GF-D8 (cell line): ENCODE results near the gene MOV10L1.
"Not testable (repeated sequence)": the region's sequence is repeated elsewhere in the genome, so short reads cannot be mapped to it uniquely, and the experiment has no call there.

ENCODE experiments used
- DNase-seq: peaks from one replicate; lab custom pipeline; 2025; lab: John Stamatoyannopoulos, UW

MOV10L1 gene

DNA sequence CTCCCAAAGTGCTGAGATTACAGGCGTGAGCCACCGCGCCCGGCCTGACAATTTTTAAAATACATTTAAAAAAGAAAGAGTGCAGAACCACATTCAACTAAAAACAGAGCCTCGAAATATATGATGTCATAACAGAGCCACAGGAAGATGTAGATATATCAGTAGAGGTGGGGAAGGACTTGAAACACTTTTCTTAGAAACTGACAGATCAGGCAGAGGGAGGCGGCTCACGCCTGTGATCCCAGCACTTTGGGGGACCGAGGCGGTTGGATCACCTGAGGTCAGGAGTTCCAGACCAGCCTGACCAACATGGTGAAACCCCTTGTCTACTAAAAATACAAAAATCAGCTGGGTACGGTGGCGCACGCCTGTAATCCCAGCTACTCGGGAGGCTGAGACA, 11.6 kb upstream of the MOV10L1 start:
- no peak for DNase-seq

GRCh38 chr22:50078761-50079160, 11.0 kb upstream of the MOV10L1 start:
- DNase-seq: no peak

GRCh38 chr22:50080077-50080465, 9.7 kb upstream of the MOV10L1 start:
- no peak for DNase-seq

GRCh38 chr22:50081426-50082196, 8.2 kb upstream of the MOV10L1 start:
- no peak for DNase-seq

DNA sequence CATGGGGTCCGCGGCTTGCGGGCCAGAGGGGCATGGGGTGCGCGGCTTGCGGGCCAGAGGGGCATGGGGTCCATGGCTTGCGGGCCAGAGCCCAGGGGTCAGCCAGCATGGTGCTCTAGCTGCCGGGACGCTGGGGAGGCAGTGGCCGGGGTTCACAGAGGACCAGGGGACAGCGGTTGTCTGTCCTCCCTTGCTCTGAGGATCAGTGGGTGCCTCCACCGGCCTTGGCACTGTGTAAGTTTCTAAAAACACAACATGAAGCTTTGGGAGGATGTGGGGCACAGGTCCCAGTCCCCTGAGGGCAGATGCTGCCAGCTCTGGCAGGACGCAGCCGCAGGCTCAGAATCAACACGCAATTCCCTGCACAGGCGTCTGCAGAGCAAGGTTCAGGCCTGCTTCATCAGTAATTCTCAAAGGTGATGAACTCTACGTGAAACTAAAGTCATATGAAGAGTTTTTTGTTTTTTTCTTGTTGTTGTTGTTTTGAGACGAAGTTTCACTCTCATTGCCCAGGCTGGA, 7.5 kb upstream of the MOV10L1 start:
- DNase-seq: no peak

GRCh38 chr22:50082961-50083461, 6.8 kb upstream of the MOV10L1 start:
- DNase-seq: no peak

DNA sequence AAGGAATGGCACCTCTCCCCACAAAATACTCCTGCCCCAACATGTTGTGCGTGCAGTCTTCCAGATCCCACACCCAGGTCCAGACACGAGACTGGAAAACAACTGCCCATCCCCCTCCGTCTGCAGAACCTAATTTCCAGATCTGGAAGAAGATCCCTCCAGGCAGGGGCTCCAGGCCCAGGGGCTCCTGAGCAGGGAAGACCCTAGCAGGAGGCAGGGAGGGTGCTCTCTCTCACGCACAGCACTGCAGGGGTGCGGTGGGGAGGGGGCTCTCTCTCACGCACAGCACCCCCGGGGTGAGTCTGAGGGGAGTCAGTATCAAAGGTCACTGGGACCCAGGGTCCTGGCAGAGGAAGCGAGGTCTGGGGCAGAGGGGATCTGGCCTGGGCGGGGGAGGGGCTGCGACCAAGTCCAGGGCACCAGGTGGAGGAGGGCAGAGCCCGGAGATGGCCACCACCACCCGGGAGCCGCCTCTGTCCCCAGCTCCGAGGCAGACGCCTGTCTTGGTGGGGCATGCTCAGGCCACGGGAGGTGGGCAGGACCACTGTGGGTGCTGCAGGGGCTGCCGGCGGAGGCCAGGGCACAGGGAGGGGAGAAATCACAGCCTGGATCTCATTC, 6.2 kb upstream of the MOV10L1 start:
- no peak for DNase-seq

DNA sequence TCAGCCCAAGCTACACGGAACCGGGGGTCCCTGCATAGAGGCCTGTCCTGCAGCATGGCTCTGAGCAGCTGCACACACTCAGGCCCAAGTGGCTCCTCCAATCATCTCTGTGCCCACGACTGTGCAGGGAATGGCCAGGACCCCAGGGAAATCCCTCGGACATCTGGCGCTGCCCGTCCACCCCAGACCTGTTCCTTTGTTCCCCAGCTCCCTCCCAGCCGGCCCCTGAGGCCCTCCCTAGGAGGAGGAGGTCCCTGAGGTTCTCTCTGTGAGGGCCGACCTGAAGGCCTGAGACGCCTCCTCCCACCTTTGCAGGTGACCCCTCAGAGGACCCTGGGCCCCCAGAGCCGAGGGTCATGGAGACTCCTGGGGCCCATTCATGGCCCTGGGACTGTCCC, 5.7 kb upstream of the MOV10L1 start:
- no peak for DNase-seq

DNA sequence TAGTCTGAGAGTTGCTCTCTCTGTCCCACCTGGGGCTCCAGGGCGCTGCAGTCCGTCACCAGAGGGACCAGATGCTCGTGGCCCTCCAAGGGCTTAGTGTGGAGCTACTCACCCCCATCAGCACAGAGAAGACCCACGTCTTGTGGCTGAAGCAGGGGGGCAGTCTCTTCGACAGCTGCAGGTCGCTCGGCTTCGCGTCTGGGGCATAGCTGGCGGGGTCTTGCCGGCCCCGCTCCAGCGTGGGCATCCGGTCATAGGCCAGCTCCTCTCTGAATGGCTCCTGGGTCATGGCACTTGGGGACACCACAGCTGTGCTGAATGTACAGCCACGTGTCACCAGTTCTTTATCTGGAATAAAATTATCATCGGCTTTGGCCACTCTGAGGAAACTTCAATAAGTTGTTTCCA, 5.2 kb upstream of the MOV10L1 start:
- peak; percentile 6 for DNase-seq

- DNase-seq: peak; percentile 95
Observed at GRCh38 chr22:50085211-50085972, 4.4 kb upstream of the MOV10L1 start, which contains the start of gene MLC1. Gene MLC1, minus strand, starts transcription at chr22:50085426. Its CDS starts 524 bp downstream, at chr22:50084902.

DNA sequence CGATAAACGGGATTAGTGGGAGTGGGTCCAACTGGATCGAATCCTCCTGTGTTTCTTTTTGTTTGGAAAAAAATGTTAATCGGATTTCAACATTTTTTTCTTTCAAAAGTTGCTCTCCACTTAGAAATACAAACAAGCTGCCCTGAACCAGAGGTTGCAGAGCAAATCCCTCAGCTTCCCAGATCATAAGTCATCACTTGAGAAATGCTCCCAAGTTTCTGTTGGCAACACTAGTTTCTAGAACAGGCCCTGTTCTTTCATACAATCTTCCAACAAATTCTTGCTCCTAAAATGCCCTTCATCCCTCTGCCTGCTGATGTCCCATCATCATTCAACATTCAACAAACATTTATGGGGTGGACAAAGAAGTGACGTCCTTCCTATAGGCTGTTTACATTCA, 3.3 kb upstream of the MOV10L1 start:
- no peak for DNase-seq

GRCh38 chr22:50086975-50087374, 2.8 kb upstream of the MOV10L1 start:
- DNase-seq: not testable (repeated sequence)

DNA sequence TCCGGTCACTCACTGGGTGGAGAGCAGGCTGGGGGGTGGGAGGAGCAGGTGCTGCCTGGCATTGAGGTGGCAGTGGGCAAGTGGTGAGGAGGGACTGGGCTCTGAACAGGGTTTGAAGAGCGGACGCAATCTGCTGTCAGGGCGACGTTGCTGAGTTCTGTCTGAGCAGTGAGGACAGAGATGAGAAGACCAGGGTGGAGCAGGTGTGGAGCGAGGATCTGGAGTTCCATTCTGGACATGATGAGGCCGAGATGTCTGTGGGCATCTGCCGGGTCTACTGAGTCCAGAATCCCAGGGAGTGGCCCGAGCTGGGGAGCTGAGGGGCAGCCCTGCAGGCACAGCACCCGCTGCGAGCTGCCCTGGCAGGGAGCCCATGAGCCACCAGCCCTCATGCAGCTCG, 2.2 kb upstream of the MOV10L1 start:
- DNase-seq: no peak

GRCh38 chr22:50088096-50088495, 1.7 kb upstream of the MOV10L1 start:
- DNase-seq: no peak

- DNase-seq: no peak
Observed at GRCh38 chr22:50089231-50089630, 575 bp upstream of the MOV10L1 start.

- no peak for DNase-seq
Observed at GRCh38 chr22:50090412-50090714, 557 bp downstream of the MOV10L1 start.

- no peak for DNase-seq
Observed at GRCh38 chr22:50091092-50091768, 1.4 kb downstream of the MOV10L1 start.

GRCh38 chr22:50092342-50092741, 2.5 kb downstream of the MOV10L1 start:
- DNase-seq: no peak

- no peak for DNase-seq
Observed at GRCh38 chr22:50098052-50098451, 8.2 kb downstream of the MOV10L1 start.

DNA sequence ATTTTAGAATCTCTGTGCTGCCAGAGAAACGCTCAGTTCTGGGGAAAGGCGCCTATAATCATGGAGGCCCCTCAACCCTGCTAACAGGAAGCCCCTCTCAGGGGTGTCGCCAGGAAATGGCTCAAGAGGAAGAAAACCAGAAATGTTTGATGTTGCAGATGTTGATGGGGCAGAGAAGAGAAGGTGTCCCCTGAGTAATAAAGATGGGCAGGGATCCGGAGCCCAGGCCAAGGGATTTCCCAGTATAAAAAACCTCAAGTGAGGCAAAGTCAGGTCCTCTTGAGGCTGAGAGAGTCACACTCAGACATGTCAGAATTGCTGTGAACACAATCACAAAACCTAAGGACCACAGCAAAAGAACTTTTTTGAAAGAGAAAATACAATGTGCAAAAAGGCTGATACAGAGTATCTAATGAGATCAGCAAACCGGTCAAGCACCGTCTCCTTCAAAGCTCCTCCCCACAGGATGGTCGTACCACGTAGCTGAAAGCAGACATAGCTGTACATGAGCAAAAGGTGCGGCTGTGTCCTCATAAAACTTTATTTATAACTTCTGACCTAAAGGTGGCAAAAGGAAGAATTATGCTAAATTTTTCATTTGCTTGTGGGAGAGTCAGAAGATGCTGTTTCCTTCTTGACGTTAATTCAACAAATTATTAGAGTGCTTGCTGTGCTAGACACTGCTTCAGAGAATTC, 12.2 kb downstream of the MOV10L1 start:
- DNase-seq: no peak

DNA sequence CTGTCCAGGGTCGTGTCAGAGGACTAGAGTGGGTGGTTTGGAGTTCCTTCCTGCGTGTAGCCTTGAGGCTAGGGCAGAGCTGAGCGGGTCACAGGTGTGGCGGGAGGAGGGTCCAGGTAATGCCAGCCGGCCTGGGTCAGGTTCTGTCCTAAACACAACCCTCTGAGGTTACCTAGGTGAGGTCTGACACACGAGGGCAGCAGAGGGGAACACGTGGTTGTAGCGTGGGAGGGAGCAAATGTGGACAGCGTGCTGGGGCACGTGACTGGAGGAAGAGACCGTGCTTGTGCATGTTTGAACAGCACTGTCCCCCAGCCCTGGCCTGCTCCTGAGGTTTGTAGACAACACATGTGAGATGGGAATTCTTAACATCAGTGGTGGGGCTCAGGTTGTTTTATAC, 13.1 kb downstream of the MOV10L1 start:
- DNase-seq: no peak

DNA sequence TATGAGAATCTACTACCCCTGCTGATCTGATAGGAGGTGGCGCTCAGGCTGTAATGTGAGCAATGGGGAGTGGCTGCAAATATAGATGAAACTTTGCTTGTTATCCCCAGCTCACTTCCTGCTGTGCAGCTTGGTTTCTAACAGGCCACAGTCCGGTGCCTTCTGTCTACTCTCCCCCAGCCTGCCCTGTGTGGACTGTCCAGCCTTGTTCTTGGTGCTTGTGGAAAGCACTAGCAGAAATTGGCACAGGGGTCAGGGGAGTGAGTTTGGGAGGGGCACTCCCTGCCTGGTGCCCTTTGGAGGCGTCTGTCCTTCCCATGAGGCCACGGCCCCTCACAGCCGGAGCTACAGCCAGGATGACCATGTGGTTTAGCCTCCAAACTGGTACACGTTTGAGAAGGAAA, 14.3 kb downstream of the MOV10L1 start:
- DNase-seq: no peak
